CD14-positive monocyte (primary cell): ENCODE measurements around the gene SNAI1. TPM values are rescaled to one million over a fixed set of nuclear protein-coding genes. Genes with fewer than 3 reads are reported as not detected.
A peak's percentile ranks its signal among the peaks of the same experiment; 100 is the strongest.
"Not testable (repeated sequence)": the region's sequence is repeated elsewhere in the genome, so short reads cannot be mapped to it uniquely, and the experiment has no call there.

Source experiments
- DNase-seq, 3 donors: peaks; one replicate each; pipeline ENCODE4 v3.0.0-alpha.2; 2011 to 2022
- H2AFZ ChIP-seq: 2 replicates; pipeline ENCODE4 v1.6.0; 2012; ENCODE audit warnings: mild to moderate bottlenecking, low read depth, low read length, inconsistent platforms; ENCODE audit not compliant: insufficient read depth, poor library complexity, severe bottlenecking
- H3K27ac ChIP-seq, 2 donors: 1 replicate in 1 of 2; 2 replicates in 1 of 2; pipeline ENCODE4 v1.5.1; 2012 to 2013; ENCODE audit warnings: low read length in 2 of 2, control low read depth in 1 of 2, inconsistent platforms in 1 of 2, low read depth in 1 of 2, mild to moderate bottlenecking in 1 of 2
- H3K27me3 ChIP-seq, 2 donors: one replicate each; pipeline versions ENCODE4 v1.6.0 to v1.6.1; 2011 to 2013; ENCODE audit warnings: low read length in 2 of 2; ENCODE audit not compliant: control insufficient read depth in 2 of 2, insufficient read depth in 2 of 2
- H3K36me3 ChIP-seq, 2 donors: replicated peaks in 1 of 2; 1 replicate in 1 of 2; 2 replicates in 1 of 2; pipeline versions ENCODE4 v1.5.1 to v1.6.1; 2012 to 2013; ENCODE audit warnings: low read length in 2 of 2, control low read depth in 1 of 2, inconsistent platforms in 1 of 2, mild to moderate bottlenecking in 1 of 2; ENCODE audit not compliant: insufficient read depth in 2 of 2, control insufficient read depth in 1 of 2
- H3K4me1 ChIP-seq, 2 donors: 1 replicate in 1 of 2; 2 replicates in 1 of 2; pipeline versions ENCODE4 v1.5.1 to v1.6.1; 2012 to 2013; ENCODE audit warnings: low read length in 2 of 2, control low read depth in 1 of 2, inconsistent platforms in 1 of 2, mild to moderate bottlenecking in 1 of 2, moderate library complexity in 1 of 2; ENCODE audit not compliant: insufficient read depth in 2 of 2, control insufficient read depth in 1 of 2
- H3K4me2 ChIP-seq: replicated peaks from 2 replicates; pipeline ENCODE3; 2012; ENCODE audit warnings: low read length, moderate library complexity, mild to moderate bottlenecking; ENCODE audit not compliant: poor library complexity, severe bottlenecking; ENCODE audit errors: extremely low read depth
- H3K4me3 ChIP-seq, 3 experiments: fragments of 200-600 bp in 1 of 3; sonication (generic) in 1 of 3; replicated peaks in 1 of 3; 1 replicate in 2 of 3; 2 replicates in 1 of 3; pipeline ENCODE4 v1.5.1; 2011 to 2013; ENCODE audit warnings: low read length in 3 of 3, mild to moderate bottlenecking in 3 of 3, control low read depth in 2 of 3, low read depth in 2 of 3, inconsistent platforms in 1 of 3, moderate library complexity in 1 of 3
- H3K79me2 ChIP-seq: 2 replicates; pipeline ENCODE4 v1.6.0; 2012; ENCODE audit warnings: mild to moderate bottlenecking, control low read depth, inconsistent platforms, low read length, moderate library complexity; ENCODE audit not compliant: insufficient read depth
- H3K9ac ChIP-seq: 2 replicates; pipeline ENCODE4 v1.6.0; 2017; ENCODE audit warnings: low read length, mild to moderate bottlenecking; ENCODE audit not compliant: insufficient read depth, poor library complexity, severe bottlenecking
- H3K9me3 ChIP-seq, 2 donors: replicated peaks in 1 of 2; 1 replicate in 1 of 2; 2 replicates in 1 of 2; pipeline versions ENCODE4 v1.5.1 to v1.6.1; 2012 to 2013; ENCODE audit warnings: low read length in 2 of 2, control low read depth in 1 of 2; ENCODE audit not compliant: control insufficient read depth in 1 of 2, insufficient read depth in 1 of 2
- H4K20me1 ChIP-seq: 2 replicates; pipeline ENCODE4 v1.6.0; 2012; ENCODE audit warnings: mild to moderate bottlenecking, low read length, control low read depth, moderate library complexity; ENCODE audit not compliant: insufficient read depth
- H3K27ac Mint-ChIP-seq, 7 donors: one replicate each; pipeline ENCODE4 v1.8.0; 2020; ENCODE audit warnings: mild to moderate bottlenecking in 7 of 7, mixed read lengths in 7 of 7, moderate library complexity in 6 of 7, inconsistent platforms in 2 of 7
- H3K27me3 Mint-ChIP-seq, 3 donors: one replicate each; pipeline ENCODE4 v1.8.0; 2021 to 2022; ENCODE audit warnings: low read depth in 3 of 3, mild to moderate bottlenecking in 3 of 3, mixed read lengths in 3 of 3, moderate library complexity in 3 of 3, inconsistent platforms in 1 of 3
- H3K36me3 Mint-ChIP-seq, 2 donors: one replicate each; pipeline ENCODE4 v1.8.0; 2020; ENCODE audit warnings: mixed read lengths in 2 of 2, inconsistent platforms in 1 of 2, mild to moderate bottlenecking in 1 of 2
- H3K4me1 Mint-ChIP-seq: one replicate; pipeline ENCODE4 v1.8.0; 2020; ENCODE audit warnings: mild to moderate bottlenecking, mixed read lengths
- H3K4me3 Mint-ChIP-seq, 2 donors: one replicate each; pipeline ENCODE4 v1.8.0; 2020; ENCODE audit warnings: mild to moderate bottlenecking in 2 of 2, mixed read lengths in 2 of 2, moderate library complexity in 1 of 2
- H3K9me3 Mint-ChIP-seq, 7 donors: one replicate each; pipeline ENCODE4 v1.8.0; 2020 to 2022; ENCODE audit warnings: mixed read lengths in 7 of 7, mild to moderate bottlenecking in 6 of 7, moderate library complexity in 6 of 7, inconsistent platforms in 2 of 7
- WGBS: methylation state at CpG from one replicate; pipeline ENCODE4 v1.1.5; 2013; ENCODE audit warnings: missing lambda C conversion rate; ENCODE audit not compliant: insufficient coverage; 5-methylcytosine and 5-hydroxymethylcytosine counted together
- intact Hi-C, 2 donors: fragments of 100-400 bp; cut with micrococcal nuclease; formaldehyde crosslinking; loops; one replicate each; pipeline versions ENCODE4 v1.15.0 to v1.15.1; 2023
- polyA plus RNA-seq, 3 donors: library from polyadenylated mRNA; depleted of rRNA in 1 of 3; unstranded in 2 of 3; stranded (reverse) in 1 of 3; fragments of 300-500 nt in 2 of 3; fragments of >200 nt in 1 of 3; fragmentation: Illumina TruSeq in 2 of 3; gene quantifications; 1 replicate in 2 of 3; 2 replicates in 1 of 3; pipeline ENCODE4 v1.2.3, GENCODE V29; 2012 to 2021
- TF ChIP-seq, protein P1 (sequence below): fragments of 200-600 bp; IDR thresholded peaks from one replicate; pipeline ENCODE4 v1.8.0; 2022; ENCODE audit warnings: antibody characterized with exemption, mild to moderate bottlenecking

SNAI1 gene
- polyA plus RNA-seq, 3 donors, result 2.4 to 181 (median 2.6) TPM

- H3K4me3 Mint-ChIP-seq, result no peak overlapping the region
- peaks cover 53% of the 10 kb centered on the region for H3K4me1 Mint-ChIP-seq
- peaks cover 0 to 10% (median 0%) of the 10 kb centered on the region in 3 donors for H3K27me3 Mint-ChIP-seq
- TF ChIP-seq, protein P1, sequence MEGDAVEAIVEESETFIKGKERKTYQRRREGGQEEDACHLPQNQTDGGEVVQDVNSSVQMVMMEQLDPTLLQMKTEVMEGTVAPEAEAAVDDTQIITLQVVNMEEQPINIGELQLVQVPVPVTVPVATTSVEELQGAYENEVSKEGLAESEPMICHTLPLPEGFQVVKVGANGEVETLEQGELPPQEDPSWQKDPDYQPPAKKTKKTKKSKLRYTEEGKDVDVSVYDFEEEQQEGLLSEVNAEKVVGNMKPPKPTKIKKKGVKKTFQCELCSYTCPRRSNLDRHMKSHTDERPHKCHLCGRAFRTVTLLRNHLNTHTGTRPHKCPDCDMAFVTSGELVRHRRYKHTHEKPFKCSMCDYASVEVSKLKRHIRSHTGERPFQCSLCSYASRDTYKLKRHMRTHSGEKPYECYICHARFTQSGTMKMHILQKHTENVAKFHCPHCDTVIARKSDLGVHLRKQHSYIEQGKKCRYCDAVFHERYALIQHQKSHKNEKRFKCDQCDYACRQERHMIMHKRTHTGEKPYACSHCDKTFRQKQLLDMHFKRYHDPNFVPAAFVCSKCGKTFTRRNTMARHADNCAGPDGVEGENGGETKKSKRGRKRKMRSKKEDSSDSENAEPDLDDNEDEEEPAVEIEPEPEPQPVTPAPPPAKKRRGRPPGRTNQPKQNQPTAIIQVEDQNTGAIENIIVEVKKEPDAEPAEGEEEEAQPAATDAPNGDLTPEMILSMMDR, result no peak
- WGBS, result 0% methylated on average over 2 of the region's 7 CpGs
- H3K36me3 Mint-ChIP-seq, result no peaks in the 10 kb centered on the region
- H3K9me3 Mint-ChIP-seq, result peaks cover 0 to 2% (median 0%) of the 10 kb centered on the region in 7 donors
- Histone ChIP-seq H3K4me1 (peaks cover 54 to 57% of the 10 kb centered on the region in 2 donors), H3K9ac (no peak overlapping the region), H3K36me3 (no peaks in the 10 kb centered on the region), H3K9me3 (no peaks in the 10 kb centered on the region), H3K79me2 (no peaks in the 10 kb centered on the region), H3K27ac (peak overlapping the region in 1 of 2 donors; percentile 49), H2AFZ (no peak overlapping the region), H3K4me2 (peak overlapping the region; percentile 1), H3K4me3 (no peak overlapping the region), H3K27me3 (no peaks in the 10 kb centered on the region), H4K20me1 (no peaks in the 10 kb centered on the region)
- peak overlapping the region in 5 of 7 donors; percentile 36 to 86 (median 70) for H3K27ac Mint-ChIP-seq
- DNase-seq, result peak; percentile 78 to 95 (median 80)
- intact Hi-C loops, result loop anchor here in 1 of 2 donors (5.0 kb wide), 1 partner anchor 33 kb away; no protein-coding TSS in a partner anchor
Observed at GRCh38 chr20:49999329-49999728, 16.5 kb downstream of the SNAI1 start.

GRCh38 chr20:50000548-50001222 lies 17.9 kb downstream of the SNAI1 start:
- not testable (repeated sequence) for H3K36me3 Mint-ChIP-seq, H3K27me3 Mint-ChIP-seq, H3K79me2 ChIP-seq, H3K9ac ChIP-seq, H3K27me3 ChIP-seq, H3K36me3 ChIP-seq, H4K20me1 ChIP-seq, H3K9me3 ChIP-seq, H3K9me3 Mint-ChIP-seq, H2AFZ ChIP-seq
- Histone ChIP-seq H3K4me3 (peak overlapping the region in 1 of 3 experiments; percentile 3), H3K27ac (peak overlapping the region; percentile 38 to 90), H3K4me2 (peak overlapping the region; percentile 37), H3K4me1 (peaks cover 68 to 70% of the 10 kb centered on the region in 2 donors)
- WGBS, result 49% methylated on average over 3 of the region's 14 CpGs
- Mint-ChIP-seq H3K4me3 (peak overlapping the region; percentile 0 to 61), H3K4me1 (peaks cover 64% of the 10 kb centered on the region), H3K27ac (peak overlapping the region; percentile 16 to 96 (median 85))
- intact Hi-C loops, result loop anchor here in 1 of 2 donors (5.0 kb wide), 1 partner anchor 47 kb away; no protein-coding TSS in a partner anchor
- DNase-seq, result peak; percentile 39 to 77 (median 67)
